BE2C (cell line): ENCODE data around the gene KCNA10.

ENCODE experiments used
- DNase-seq: peaks from one replicate; pipeline ENCODE4 v3.0.0-alpha.2; 2020
- H3K27me3 ChIP-seq: fragments of 250-450 bp; sonication (Bioruptor Pico); 2 replicates; pipeline ENCODE4 v1.5.1; 2020; ENCODE audit warnings: mild to moderate bottlenecking
- H3K36me3 ChIP-seq: fragments of 250-450 bp; sonication (Bioruptor Pico); 2 replicates; pipeline ENCODE4 v1.5.1; 2020; ENCODE audit warnings: mild to moderate bottlenecking
- H3K4me1 ChIP-seq: fragments of 250-450 bp; sonication (Bioruptor Pico); 2 replicates; pipeline ENCODE4 v1.5.1; 2020
- H3K4me3 ChIP-seq: 2 replicates; pipeline ENCODE4 v1.5.1; 2011; ENCODE audit warnings: low read depth, low read length
- H3K9me3 ChIP-seq: fragments of 250-450 bp; sonication (Bioruptor Pico); 2 replicates; pipeline ENCODE4 v1.5.1; 2020
- TF ChIP-seq, protein P1 (sequence below): IDR thresholded peaks from 2 replicates; pipeline ENCODE4 v1.5.1; 2012; ENCODE audit warnings: mild to moderate bottlenecking, low read depth, low read length

KCNA10 gene

DNA sequence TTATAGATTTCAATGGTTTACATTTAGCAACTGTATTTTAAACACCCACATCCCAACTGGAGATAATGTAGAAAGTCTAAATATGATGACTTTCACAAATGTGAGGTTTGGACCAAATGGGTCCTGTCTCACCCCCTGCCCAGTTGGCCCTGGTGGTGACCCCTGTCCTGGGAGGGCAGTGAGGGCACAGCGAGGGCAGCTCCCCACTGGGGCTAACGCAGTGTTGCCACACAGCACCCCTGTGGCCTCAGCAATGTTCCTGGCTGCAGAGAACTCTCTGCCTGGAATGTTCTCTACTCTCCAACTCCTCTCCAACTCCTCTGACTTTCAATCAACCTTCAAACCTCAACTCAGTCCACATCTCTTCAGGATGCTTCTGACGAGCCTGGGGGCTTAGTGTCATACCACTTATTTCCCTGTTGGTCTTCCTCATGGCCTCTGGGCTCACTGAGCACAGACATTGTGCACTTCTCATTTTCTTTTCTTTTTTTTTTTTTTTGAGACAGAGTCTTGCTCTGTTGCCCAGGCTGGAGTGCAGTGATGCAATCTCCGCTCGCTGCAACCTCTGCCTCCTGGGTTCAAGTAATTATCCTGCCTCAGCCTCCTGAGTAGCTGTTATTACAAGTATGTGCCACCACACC, 25.8 kb downstream of the KCNA10 start:
- no peaks in the 10 kb centered on the region for H3K27me3 ChIP-seq
- no peaks in the 10 kb centered on the region for H3K9me3 ChIP-seq
- TF ChIP-seq, protein P1, sequence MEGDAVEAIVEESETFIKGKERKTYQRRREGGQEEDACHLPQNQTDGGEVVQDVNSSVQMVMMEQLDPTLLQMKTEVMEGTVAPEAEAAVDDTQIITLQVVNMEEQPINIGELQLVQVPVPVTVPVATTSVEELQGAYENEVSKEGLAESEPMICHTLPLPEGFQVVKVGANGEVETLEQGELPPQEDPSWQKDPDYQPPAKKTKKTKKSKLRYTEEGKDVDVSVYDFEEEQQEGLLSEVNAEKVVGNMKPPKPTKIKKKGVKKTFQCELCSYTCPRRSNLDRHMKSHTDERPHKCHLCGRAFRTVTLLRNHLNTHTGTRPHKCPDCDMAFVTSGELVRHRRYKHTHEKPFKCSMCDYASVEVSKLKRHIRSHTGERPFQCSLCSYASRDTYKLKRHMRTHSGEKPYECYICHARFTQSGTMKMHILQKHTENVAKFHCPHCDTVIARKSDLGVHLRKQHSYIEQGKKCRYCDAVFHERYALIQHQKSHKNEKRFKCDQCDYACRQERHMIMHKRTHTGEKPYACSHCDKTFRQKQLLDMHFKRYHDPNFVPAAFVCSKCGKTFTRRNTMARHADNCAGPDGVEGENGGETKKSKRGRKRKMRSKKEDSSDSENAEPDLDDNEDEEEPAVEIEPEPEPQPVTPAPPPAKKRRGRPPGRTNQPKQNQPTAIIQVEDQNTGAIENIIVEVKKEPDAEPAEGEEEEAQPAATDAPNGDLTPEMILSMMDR = no peak
- no peaks in the 10 kb centered on the region for H3K36me3 ChIP-seq
- no peak overlapping the region for H3K4me3 ChIP-seq
- no peaks in the 10 kb centered on the region for H3K4me1 ChIP-seq
- no peak for DNase-seq

DNA sequence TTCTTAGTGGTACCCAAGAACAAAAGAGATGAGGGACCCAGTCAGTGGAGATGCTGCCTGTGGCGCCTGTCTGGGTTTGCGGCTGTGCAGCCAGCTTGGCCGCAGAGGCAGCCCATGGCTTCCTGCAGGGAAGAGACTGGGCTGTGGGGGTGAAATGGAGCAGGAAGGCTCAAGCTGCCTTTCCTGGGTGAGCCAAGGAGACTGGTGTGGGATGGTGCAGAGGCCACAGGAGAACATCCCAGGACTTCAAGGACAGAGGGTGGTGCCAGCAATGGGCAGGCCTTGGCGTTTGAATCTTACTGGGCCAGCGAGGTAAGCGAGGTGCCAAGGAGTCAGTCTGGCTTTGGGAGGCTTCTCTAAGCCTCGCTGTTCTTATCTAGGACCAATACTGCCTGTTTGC, 26.4 kb downstream of the KCNA10 start:
- H3K4me1 ChIP-seq = no peaks in the 10 kb centered on the region
- no peak overlapping the region for H3K4me3 ChIP-seq
- no peaks in the 10 kb centered on the region for H3K9me3 ChIP-seq
- no peaks in the 10 kb centered on the region for H3K36me3 ChIP-seq
- H3K27me3 ChIP-seq = no peaks in the 10 kb centered on the region
- no peak for DNase-seq
- TF ChIP-seq, protein P1 = no peak

DNA sequence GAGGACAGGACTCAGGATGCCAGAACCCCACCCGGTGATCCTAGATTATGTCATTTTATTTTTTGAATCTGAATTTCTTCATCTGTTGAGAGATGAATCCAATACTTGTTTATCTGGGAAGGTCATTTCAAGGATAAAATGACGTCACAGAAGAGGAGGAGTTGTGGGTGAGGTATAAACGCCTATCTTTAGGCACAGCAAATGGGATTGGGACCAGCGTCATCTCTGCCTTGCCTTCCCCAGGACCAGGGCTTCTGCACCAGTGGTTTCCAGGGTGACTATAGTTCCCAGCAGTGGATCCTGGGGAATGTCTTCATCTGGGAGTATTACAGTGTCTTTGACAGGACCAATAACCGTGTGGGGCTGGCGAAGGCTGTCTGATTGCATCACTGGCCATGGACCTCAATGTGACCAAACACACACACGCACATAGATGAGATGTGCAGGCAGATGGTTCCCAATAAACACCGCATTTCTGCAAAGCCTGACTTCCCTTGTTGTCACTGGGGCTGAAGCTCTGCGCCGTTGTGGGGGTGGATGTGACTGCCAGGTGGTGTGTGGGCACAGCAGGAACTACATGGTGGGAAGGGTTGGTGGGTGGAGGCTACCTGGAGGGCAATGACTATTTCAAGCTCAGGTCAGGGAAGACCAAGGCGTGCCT, 28.1 kb downstream of the KCNA10 start:
- Histone ChIP-seq H3K4me3 (no peak overlapping the region), H3K4me1 (no peaks in the 10 kb centered on the region), H3K9me3 (no peaks in the 10 kb centered on the region), H3K27me3 (no peaks in the 10 kb centered on the region), H3K36me3 (no peaks in the 10 kb centered on the region)
- no peak for DNase-seq
- TF ChIP-seq, protein P1 = no peak

DNA sequence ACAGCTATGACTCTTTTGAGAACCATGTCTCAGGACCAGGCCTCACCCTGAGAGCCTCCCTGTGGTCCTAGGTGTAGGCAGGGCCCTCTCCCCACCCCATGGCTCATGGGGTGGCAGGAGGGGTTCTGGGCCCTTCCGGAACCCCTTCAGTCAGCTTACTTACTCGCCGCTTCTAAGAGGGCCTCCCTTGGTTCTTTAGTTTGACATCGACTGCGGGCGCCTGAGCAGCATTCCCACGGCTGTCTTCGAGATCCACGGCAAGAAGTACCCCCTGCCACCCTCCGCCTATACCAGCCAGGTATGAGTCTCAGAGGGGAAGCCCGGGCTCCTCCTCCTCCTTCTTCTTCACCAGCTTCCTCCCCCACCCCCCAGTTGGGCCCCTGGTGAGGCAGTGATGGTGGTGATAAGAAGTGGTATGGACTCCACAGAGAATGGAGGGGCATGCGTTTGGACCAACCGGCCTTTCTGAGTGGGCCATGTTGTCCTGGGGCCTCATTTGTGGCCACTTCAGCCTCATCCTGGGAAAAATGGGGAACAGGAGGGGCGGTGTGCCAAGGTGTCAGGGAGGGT, 28.9 kb downstream of the KCNA10 start:
- Histone ChIP-seq H3K36me3 (no peaks in the 10 kb centered on the region), H3K4me3 (no peak overlapping the region), H3K4me1 (no peaks in the 10 kb centered on the region), H3K9me3 (no peaks in the 10 kb centered on the region), H3K27me3 (no peaks in the 10 kb centered on the region)
- DNase-seq = no peak
- TF ChIP-seq, protein P1 = no peak

DNA sequence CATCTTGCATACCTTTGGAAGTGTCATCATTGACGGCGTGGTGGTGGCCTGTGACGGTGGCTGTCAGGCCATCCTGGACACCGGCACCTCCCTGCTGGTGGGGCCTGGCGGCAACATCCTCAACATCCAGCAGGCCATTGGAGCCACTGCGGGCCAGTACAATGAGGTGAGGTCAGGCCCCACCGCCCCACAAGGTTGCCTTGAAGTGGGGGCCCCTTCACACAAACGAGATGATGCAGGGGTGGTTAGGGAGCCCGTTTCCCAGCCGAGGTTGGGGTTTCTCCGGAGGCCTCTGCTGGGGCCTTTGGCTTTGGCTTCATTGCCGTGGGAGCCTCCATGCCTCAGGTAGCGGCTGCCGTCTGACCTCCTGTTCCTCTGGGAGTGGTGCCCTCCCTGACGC, 29.6 kb downstream of the KCNA10 start:
- no peaks in the 10 kb centered on the region for H3K36me3 ChIP-seq
- no peaks in the 10 kb centered on the region for H3K27me3 ChIP-seq
- no peaks in the 10 kb centered on the region for H3K9me3 ChIP-seq
- H3K4me3 ChIP-seq = no peak overlapping the region
- TF ChIP-seq, protein P1 = no peak
- no peaks in the 10 kb centered on the region for H3K4me1 ChIP-seq
- no peak for DNase-seq

DNA sequence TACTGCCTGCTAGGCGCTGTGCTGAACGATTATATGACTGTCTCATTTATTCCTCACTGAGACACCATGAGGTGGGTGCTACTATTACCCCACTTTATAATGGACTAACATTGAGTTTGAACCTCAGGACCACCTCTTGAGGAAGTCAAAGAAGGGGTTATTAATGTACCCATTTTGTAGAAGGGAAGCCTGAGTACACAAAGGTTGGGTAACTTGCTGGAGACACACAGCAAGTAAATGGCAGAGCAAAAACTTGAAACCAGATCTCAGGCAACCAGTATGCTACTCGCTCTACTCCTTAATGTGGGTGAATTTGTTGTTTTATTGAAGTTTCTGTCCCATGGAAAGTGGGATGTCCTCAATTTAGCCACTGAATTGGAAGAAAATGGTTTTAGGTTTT, 30.1 kb downstream of the KCNA10 start:
- no peaks in the 10 kb centered on the region for H3K36me3 ChIP-seq
- no peaks in the 10 kb centered on the region for H3K4me1 ChIP-seq
- TF ChIP-seq, protein P1 = no peak
- no peak overlapping the region for H3K4me3 ChIP-seq
- H3K27me3 ChIP-seq = no peaks in the 10 kb centered on the region
- no peaks in the 10 kb centered on the region for H3K9me3 ChIP-seq
- no peak for DNase-seq
